HG03378 (cell line): ENCODE results near the gene TPPP3.

Source experiments
- ATAC-seq: cut with Tn5 transposase; IDR thresholded peaks from one replicate; pipeline ENCODE4 v1.9.1; 2021; ENCODE audit warnings: mild to moderate bottlenecking, moderate library complexity; ENCODE audit not compliant: unreplicated experiment

TPPP3 gene

GRCh38 chr16:67350324-67350723, 43.0 kb downstream of the TPPP3 start:
- no peak for ATAC-seq

DNA sequence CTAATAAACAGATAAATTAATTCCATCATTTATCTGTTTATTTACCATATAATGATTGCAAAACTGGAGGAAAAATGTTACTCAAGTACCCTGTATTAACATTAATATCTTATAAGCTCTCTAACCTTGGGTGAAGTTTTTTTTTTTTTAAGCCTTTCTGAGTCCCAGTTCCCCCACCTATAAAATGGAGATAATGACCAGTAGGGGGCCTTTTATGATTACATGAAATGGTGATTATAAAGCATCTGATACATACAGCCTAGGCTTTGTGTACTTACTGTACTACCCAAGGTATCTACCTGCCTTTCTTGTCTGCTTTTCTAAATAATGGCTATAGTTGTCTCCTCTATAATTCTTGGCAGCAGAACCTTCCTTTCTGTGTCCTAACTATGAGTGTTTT, 44.1 kb downstream of the TPPP3 start:
- no peak for ATAC-seq

DNA sequence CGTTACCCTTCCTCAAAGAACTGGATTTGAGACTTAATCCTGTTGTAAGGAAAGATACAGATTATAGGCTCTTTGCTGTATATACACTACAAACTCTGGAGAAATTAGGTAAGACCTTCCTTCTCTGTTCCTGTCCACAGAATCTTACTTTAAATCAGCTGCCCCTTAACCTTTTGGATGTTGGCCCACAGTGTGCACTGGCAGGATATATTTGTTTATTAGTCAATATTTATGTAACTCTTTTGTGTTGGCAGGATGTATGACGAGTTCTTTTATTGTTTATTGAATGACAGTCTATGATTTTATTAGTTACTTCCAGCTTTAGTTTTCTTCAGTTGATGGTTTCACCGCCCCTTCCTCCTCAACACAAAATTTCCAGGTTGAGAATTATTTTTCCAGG, 47.0 kb downstream of the TPPP3 start:
- no peak for ATAC-seq

- no peak for ATAC-seq
These were observed 47.9 kb downstream of the TPPP3 start for GRCh38 chr16:67345401-67345800.

- ATAC-seq: no peak
These were observed 50.7 kb downstream of the TPPP3 start for GRCh38 chr16:67342616-67343015.

- no peak for ATAC-seq
These were observed 52.0 kb downstream of the TPPP3 start for GRCh38 chr16:67341250-67341649.
